ENCODE measurements around the gene RHOB.
"Not testable (repeated sequence)": the region's sequence is repeated elsewhere in the genome, so short reads cannot be mapped to it uniquely, and the experiment has no call there.

Gene RHOB

DNA sequence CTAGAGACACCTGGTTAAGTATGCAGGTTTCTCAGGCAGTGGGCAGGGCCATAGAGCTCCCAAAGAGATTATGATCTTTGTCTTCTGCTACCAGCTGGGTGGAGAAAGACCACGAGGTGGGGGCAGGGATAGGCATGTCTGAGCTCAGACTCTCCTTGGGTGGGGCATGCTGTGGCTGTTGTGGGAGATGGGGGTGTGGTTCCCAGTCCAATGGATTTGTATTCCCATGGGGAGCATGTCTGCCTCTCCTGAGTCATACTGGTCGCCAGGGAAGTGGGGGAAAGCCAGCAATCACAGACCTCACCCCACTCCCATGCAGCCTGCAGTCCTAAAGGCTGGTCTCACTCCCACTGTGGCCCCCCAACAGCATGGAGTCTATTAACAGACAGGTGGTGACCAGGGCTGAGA, 31.4 kb upstream of the RHOB start:
- H3K4me1 ChIP-seq (ENCODE audit: control insufficient read depth in 1 of 2, insufficient read depth in 2 of 2, low read length in 2 of 2) = peaks cover 6% of the 10 kb centered on the region in 2 experiments
- no peak overlapping the region for H2AK5ac ChIP-seq (ENCODE audit: low read length)
- H4K8ac ChIP-seq (ENCODE audit: low read depth, low read length) = no peak overlapping the region
- no peaks in the 10 kb centered on the region for H3K36me3 ChIP-seq (ENCODE audit: control insufficient read depth in 1 of 2, insufficient read depth in 2 of 2, low read length in 2 of 2)
- H3K79me2 ChIP-seq (ENCODE audit: control insufficient read depth, insufficient read depth, low read length, poor library complexity) = no peaks in the 10 kb centered on the region
- H2BK120ac ChIP-seq (ENCODE audit: insufficient read depth, low read length, poor library complexity) = no peak overlapping the region
- H2BK12ac ChIP-seq (ENCODE audit: low read length) = no peak overlapping the region
- H3K4me3 ChIP-seq (ENCODE audit: low read depth, low read length) = no peak overlapping the region
- H4K12ac ChIP-seq (ENCODE audit: low read depth, low read length) = no peak overlapping the region
- no peak overlapping the region for H3K27ac ChIP-seq (ENCODE audit: low read depth, low read length)
- H3K27me3 ChIP-seq (ENCODE audit: insufficient read depth, low read length) = no peaks in the 10 kb centered on the region
- H3K14ac ChIP-seq (ENCODE audit: low read length) = no peak overlapping the region
- H4K91ac ChIP-seq (ENCODE audit: low read depth, low read length) = no peak overlapping the region
- H3K4me2 ChIP-seq (ENCODE audit: low read length) = no peak overlapping the region
- H2BK5ac ChIP-seq (ENCODE audit: low read depth, low read length, poor library complexity) = no peak overlapping the region
- no peak overlapping the region for H3K18ac ChIP-seq (ENCODE audit: low read length)
- no peak overlapping the region for H3K4ac ChIP-seq (ENCODE audit: low read depth, low read length)
- no peak overlapping the region for H3K23ac ChIP-seq (ENCODE audit: low read length)
- H3K79me1 ChIP-seq (ENCODE audit: low read length) = peaks cover 2% of the 10 kb centered on the region
- WGBS (ENCODE audit: extremely low coverage, insufficient coverage, insufficient read length) = no CpG with 5 or more reads among the region's 2 CpGs
- H2AFZ ChIP-seq (ENCODE audit: insufficient read depth, low read length, poor library complexity) = no peak overlapping the region
- peak in 1 of 2 donors; percentile 11 for DNase-seq
- no peak overlapping the region for H3K9ac ChIP-seq (ENCODE audit: low read length)
- H3K9me3 ChIP-seq (ENCODE audit: insufficient read depth, low read depth, low read length) = peaks cover 3% of the 10 kb centered on the region

- no peaks in the 10 kb centered on the region for H3K27me3 ChIP-seq (ENCODE audit: insufficient read depth, low read length)
- no peak overlapping the region for H2BK5ac ChIP-seq (ENCODE audit: low read depth, low read length, poor library complexity)
- no peak overlapping the region for H3K4ac ChIP-seq (ENCODE audit: low read depth, low read length)
- H3K4me2 ChIP-seq (ENCODE audit: low read length) = no peak overlapping the region
- no peaks in the 10 kb centered on the region for H3K9me3 ChIP-seq (ENCODE audit: insufficient read depth, low read depth, low read length)
- no peak overlapping the region for H2BK120ac ChIP-seq (ENCODE audit: insufficient read depth, low read length, poor library complexity)
- no peak overlapping the region for H3K14ac ChIP-seq (ENCODE audit: low read length)
- no peak overlapping the region for H3K18ac ChIP-seq (ENCODE audit: low read length)
- H3K27ac ChIP-seq (ENCODE audit: low read depth, low read length) = no peak overlapping the region
- H4K8ac ChIP-seq (ENCODE audit: low read depth, low read length) = no peak overlapping the region
- no peak for DNase-seq
- H4K91ac ChIP-seq (ENCODE audit: low read depth, low read length) = no peak overlapping the region
- peaks cover 2% of the 10 kb centered on the region for H3K79me1 ChIP-seq (ENCODE audit: low read length)
- H3K4me3 ChIP-seq (ENCODE audit: low read depth, low read length) = no peak overlapping the region
- H2AFZ ChIP-seq (ENCODE audit: insufficient read depth, low read length, poor library complexity) = no peak overlapping the region
- H3K9ac ChIP-seq (ENCODE audit: low read length) = no peak overlapping the region
- peaks cover 6% of the 10 kb centered on the region in 2 experiments for H3K4me1 ChIP-seq (ENCODE audit: control insufficient read depth in 1 of 2, insufficient read depth in 2 of 2, low read length in 2 of 2)
- no peak overlapping the region for H2BK12ac ChIP-seq (ENCODE audit: low read length)
- WGBS (ENCODE audit: extremely low coverage, insufficient coverage, insufficient read length) = no CpG with 5 or more reads among the region's 1 CpG
- no peak overlapping the region for H3K23ac ChIP-seq (ENCODE audit: low read length)
- no peak overlapping the region for H2AK5ac ChIP-seq (ENCODE audit: low read length)
- no peak overlapping the region for H4K12ac ChIP-seq (ENCODE audit: low read depth, low read length)
- no peaks in the 10 kb centered on the region for H3K79me2 ChIP-seq (ENCODE audit: control insufficient read depth, insufficient read depth, low read length, poor library complexity)
- H3K36me3 ChIP-seq (ENCODE audit: control insufficient read depth in 1 of 2, insufficient read depth in 2 of 2, low read length in 2 of 2) = no peaks in the 10 kb centered on the region
These were observed 30.2 kb upstream of the RHOB start for GRCh38 chr2:20416723-20417122.

DNA sequence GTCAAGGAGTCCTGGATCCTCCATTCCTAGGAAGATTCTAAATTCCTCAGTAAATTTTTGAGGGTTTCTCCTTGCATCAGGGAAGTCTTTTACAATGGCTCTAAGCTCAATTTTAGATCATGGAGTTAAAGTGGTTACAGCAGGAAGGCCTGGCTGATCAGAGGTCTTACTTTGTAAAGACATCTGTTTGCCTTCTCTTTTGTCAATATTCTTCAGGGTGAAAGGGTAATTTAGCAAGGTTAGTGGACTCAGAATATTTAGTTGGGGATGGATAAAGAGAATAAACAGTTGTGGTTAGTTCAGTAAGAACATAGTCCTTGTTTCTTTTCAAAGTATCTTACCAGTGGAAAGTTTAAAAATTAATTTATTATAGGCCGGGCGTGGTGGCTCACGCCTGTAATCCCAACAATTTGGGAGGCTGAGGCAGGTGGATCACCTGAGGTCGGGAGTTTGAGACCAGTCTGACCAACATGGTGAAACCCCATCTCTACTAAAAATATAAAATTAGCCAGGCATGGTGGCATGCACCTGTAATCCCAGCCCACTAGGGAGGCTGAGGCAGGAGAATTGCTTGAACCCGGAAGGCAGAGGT, 29.5 kb upstream of the RHOB start:
- H3K4me2 ChIP-seq (ENCODE audit: low read length); H3K18ac ChIP-seq (ENCODE audit: low read length); H2AFZ ChIP-seq (ENCODE audit: insufficient read depth, low read length, poor library complexity); H3K36me3 ChIP-seq (ENCODE audit: control insufficient read depth in 1 of 2, insufficient read depth in 2 of 2, low read length in 2 of 2); H4K12ac ChIP-seq (ENCODE audit: low read depth, low read length); H2BK12ac ChIP-seq (ENCODE audit: low read length); H3K79me1 ChIP-seq (ENCODE audit: low read length); H3K14ac ChIP-seq (ENCODE audit: low read length); H3K9ac ChIP-seq (ENCODE audit: low read length); H4K91ac ChIP-seq (ENCODE audit: low read depth, low read length); DNase-seq; H4K8ac ChIP-seq (ENCODE audit: low read depth, low read length); H3K9me3 ChIP-seq (ENCODE audit: insufficient read depth, low read depth, low read length); H3K4me3 ChIP-seq (ENCODE audit: low read depth, low read length); H2BK5ac ChIP-seq (ENCODE audit: low read depth, low read length, poor library complexity); H3K27ac ChIP-seq (ENCODE audit: low read depth, low read length); H3K4me1 ChIP-seq (ENCODE audit: control insufficient read depth in 1 of 2, insufficient read depth in 2 of 2, low read length in 2 of 2); H3K27me3 ChIP-seq (ENCODE audit: insufficient read depth, low read length); H3K79me2 ChIP-seq (ENCODE audit: control insufficient read depth, insufficient read depth, low read length, poor library complexity); H3K4ac ChIP-seq (ENCODE audit: low read depth, low read length); H2AK5ac ChIP-seq (ENCODE audit: low read length); H2BK120ac ChIP-seq (ENCODE audit: insufficient read depth, low read length, poor library complexity); H3K23ac ChIP-seq (ENCODE audit: low read length): not testable (repeated sequence)
- WGBS (ENCODE audit: extremely low coverage, insufficient coverage, insufficient read length) = no CpG with 5 or more reads among the region's 5 CpGs

- H3K4me3 ChIP-seq (ENCODE audit: low read depth, low read length) = no peak overlapping the region
These were observed 28.4 kb upstream of the RHOB start for GRCh38 chr2:20418519-20418918.

More at GRCh38 chr2:20418519-20418918, 28.4 kb upstream of the RHOB start:
- Histone ChIP-seq H3K27me3 (ENCODE audit: insufficient read depth, low read length) (no peaks in the 10 kb centered on the region), H3K79me1 (ENCODE audit: low read length) (peaks cover 2% of the 10 kb centered on the region), H3K4me1 (ENCODE audit: control insufficient read depth in 1 of 2, insufficient read depth in 2 of 2, low read length in 2 of 2) (peaks cover 6% of the 10 kb centered on the region in 2 experiments), H4K8ac (ENCODE audit: low read depth, low read length) (no peak overlapping the region), H3K23ac (ENCODE audit: low read length) (no peak overlapping the region), H2BK120ac (ENCODE audit: insufficient read depth, low read length, poor library complexity) (no peak overlapping the region), H2AK5ac (ENCODE audit: low read length) (no peak overlapping the region), H2BK12ac (ENCODE audit: low read length) (no peak overlapping the region), H2BK5ac (ENCODE audit: low read depth, low read length, poor library complexity) (no peak overlapping the region), H3K79me2 (ENCODE audit: control insufficient read depth, insufficient read depth, low read length, poor library complexity) (no peaks in the 10 kb centered on the region), H3K9me3 (ENCODE audit: insufficient read depth, low read depth, low read length) (no peaks in the 10 kb centered on the region), H4K12ac (ENCODE audit: low read depth, low read length) (no peak overlapping the region), H4K91ac (ENCODE audit: low read depth, low read length) (no peak overlapping the region), H3K9ac (ENCODE audit: low read length) (no peak overlapping the region), H3K36me3 (ENCODE audit: control insufficient read depth in 1 of 2, insufficient read depth in 2 of 2, low read length in 2 of 2) (no peaks in the 10 kb centered on the region), H3K27ac (ENCODE audit: low read depth, low read length) (no peak overlapping the region), H3K14ac (ENCODE audit: low read length) (no peak overlapping the region), H2AFZ (ENCODE audit: insufficient read depth, low read length, poor library complexity) (no peak overlapping the region), H3K4me2 (ENCODE audit: low read length) (no peak overlapping the region), H3K18ac (ENCODE audit: low read length) (no peak overlapping the region), H3K4ac (ENCODE audit: low read depth, low read length) (no peak overlapping the region)
- no peak for DNase-seq
- WGBS (ENCODE audit: extremely low coverage, insufficient coverage, insufficient read length) = no CpG with 5 or more reads among the region's 3 CpGs

Data from trophoblast cell (in vitro differentiated cells and primary cell).